Measurements from ENCODE around the gene ZDHHC24.
"Not testable (repeated sequence)": the region's sequence is repeated elsewhere in the genome, so short reads cannot be mapped to it uniquely, and the experiment has no call there.

Gene ZDHHC24

DNA sequence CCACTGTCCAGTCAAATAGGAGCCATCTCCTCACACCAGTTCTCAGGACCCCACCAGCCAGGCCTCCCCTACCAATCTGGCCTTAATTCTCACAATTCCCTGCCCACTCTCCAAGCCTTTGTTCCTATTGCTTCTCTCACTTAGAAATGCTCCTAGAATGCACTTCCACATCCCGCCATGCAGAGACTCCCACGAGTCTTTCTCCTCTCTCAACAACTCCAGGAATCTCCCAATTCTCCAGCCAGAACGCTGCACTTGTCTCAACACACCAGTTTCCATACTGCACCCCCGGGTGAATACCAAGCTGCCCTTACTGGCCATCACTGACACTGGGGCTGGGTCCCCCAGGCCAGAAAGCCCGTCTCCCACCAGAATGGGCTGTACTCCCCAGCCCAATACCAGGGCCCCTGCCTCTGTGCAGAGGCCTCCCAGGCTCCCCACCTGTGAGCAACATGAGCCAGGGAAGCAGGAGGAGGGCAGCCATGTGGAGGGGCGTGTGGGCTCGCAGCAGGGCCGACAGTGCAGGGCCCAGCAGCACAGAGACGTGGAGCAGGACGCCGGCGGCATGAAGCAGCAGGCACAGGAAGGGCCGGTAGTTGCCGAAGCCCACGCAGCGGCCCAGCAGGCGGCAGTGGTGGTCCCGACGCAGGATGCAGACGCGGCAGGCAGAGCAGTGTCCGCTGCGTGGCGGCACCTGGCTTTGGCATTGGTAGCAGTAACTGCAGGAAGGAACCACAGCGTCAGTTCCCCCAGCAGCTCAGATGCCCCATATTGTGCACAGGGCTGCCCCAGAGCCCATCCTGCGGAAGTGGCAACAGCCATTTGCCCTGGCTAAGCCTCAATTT, 2.4 kb downstream of the ZDHHC24 start:
- peak; percentile 62 for DNase-seq

- DNase-seq = no peak
These were observed 3.5 kb downstream of the ZDHHC24 start for GRCh38 chr11:66542362-66542761.

DNA sequence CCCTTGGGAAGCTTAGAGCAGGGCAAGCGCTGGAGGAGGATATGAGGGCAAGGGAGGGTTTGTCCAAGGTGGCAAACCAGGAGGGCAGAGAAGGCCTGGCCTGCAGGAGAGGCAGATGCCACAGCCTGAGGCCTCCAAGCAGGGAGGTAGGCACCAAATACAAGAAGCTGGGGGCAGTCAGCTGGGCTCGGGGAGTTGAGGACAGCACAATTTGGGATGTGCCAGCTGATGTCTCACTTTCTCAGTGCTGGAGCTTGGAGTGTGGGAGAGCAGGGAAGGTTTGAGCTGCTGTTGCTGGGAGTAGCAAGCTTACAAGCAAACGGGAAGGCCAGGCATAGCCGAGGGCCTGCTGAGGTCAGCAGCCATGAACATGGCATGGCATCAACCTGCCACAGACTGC, 4.0 kb downstream of the ZDHHC24 start:
- no peak for DNase-seq

DNA sequence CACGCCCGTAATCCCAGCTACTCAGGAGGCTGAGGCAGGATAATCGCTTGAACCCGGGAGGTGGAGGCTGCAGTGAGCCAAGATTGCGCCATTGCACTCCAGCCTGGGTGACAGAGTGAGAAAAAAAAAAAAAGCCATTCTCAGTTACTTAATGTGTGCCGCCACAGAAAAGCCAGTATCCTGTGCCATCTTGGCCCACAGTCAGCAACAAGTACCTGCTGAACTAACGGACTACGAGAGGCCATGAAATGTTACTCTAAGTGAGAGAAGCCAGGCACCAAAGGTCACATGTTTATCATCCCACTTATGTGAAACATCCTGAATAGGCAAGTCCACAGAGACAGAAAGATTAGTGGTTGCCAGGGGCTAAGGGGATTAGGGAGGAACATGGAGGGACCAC, 5.2 kb downstream of the ZDHHC24 start:
- DNase-seq = not testable (repeated sequence)

- DNase-seq = no peak
These were observed 6.0 kb downstream of the ZDHHC24 start for GRCh38 chr11:66539870-66540213.

DNA sequence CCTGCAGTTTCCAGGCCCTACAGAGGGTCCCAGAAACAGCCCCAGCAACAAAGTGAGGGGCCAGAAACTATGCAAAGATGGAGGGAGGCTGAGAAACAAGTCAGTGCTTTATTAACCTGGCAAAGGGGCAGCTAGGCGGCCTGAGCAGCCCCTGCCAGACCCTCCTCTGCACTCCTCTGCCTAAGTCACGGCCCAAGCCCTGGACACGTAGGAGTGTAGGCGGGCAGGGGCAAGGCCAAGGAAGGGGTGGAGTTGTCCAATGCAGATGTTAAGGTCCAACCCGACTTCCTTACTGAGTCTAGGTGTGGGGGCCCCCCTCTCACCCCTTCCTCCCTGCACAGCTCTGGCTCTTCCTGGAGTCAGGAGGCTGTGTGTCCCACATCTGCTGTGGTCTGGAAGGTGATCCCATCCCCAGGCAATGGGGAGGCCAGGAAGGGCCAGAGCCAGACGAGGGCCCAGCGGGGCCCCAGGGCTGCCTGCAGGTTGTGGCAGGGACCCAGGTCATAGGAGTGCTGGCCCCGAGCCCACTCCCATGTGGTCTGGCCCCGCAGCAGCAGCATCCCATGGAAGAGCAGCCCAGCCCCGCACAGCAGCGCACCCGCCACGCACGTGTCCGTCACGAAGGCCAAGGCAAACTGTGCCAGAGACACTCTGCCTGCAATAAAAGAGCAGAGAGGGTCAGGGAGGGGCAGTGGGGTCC, 6.5 kb downstream of the ZDHHC24 start:
- DNase-seq = no peak

GRCh38 chr11:66532784-66533183, 13.1 kb downstream of the ZDHHC24 start:
- DNase-seq = no peak

- DNase-seq = no peak
These were observed 14.0 kb downstream of the ZDHHC24 start for GRCh38 chr11:66531841-66532240.

GRCh38 chr11:66530927-66531709, 14.7 kb downstream of the ZDHHC24 start:
- DNase-seq = no peak

DNA sequence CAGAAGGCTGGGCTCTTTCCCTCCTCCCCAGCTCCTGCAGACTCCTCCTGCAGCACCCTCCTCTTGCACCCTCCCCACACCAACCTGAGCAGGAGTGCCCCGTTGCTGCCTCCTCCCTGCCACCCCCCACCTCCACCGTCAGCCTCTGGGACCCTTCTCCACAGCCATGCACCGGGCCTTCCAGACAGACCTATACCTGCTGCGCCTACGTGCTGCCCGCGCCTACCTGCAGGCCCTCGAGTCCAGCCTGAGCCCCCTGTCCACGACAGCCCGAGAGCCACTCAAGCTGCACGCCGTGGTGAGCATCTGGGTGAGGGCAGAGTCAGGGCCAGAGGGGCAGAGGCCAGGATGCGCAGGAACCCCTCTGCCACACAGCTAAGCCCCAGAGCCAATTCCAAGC, 16.2 kb downstream of the ZDHHC24 start:
- DNase-seq = no peak

GRCh38 chr11:66529069-66529468, 16.8 kb downstream of the ZDHHC24 start:
- DNase-seq = no peak

DNA sequence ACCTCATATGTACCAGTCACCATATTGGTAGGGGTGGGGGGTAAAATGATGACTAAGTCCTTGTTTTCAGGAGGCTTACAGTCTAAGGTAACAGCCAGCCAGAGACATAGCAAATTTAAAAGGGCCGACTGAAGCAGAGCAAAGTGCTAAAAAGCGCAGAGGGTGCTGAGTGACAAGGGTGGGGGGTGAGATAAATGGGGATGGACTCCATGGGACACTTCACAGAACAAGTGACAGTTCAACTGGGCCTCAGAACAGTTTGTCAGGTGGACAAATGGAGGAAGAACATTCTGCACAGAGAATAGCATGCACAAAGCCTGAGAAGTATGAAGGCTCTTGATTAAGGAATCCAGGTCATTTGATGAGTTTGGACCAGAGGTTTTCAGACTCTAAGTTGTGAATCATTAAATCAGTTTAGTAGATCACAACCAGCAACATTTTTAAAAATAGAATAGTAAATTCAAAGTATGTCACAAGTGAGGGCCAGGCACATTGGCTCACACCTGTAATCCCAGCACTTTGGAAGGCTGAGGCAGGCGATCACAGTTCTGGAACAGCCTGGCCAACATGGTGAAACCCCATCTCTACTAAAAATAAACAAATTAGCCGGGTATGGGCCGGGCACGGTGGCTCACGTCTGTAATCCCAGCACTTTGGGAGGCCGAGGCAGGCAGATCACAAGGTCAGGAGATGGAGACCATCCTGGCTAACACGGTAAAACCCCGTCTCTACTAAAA, 21.4 kb downstream of the ZDHHC24 start:
- DNase-seq = no peak

DNA sequence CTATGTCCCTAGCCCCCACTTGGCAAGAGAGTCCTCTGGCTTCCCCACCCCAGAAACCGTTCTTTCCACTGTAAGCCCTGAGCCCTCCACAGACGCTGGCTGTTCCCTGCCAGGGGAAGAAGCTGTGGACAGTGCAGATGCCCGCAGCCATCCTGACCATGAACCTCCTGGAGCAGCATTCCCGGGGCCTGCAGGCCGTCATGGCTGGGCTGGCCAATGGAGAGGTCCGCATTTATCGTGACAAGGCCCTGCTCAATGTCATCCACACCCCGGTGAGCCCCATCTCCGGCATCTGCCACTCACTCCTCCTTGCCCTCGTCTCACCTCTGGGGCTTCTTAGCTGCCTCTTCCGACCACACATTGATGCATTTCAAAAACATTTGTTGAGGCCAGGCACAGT, 22.2 kb downstream of the ZDHHC24 start:
- no peak for DNase-seq

- DNase-seq = no peak
These were observed 34.9 kb downstream of the ZDHHC24 start for GRCh38 chr11:66510990-66511339.

DNA sequence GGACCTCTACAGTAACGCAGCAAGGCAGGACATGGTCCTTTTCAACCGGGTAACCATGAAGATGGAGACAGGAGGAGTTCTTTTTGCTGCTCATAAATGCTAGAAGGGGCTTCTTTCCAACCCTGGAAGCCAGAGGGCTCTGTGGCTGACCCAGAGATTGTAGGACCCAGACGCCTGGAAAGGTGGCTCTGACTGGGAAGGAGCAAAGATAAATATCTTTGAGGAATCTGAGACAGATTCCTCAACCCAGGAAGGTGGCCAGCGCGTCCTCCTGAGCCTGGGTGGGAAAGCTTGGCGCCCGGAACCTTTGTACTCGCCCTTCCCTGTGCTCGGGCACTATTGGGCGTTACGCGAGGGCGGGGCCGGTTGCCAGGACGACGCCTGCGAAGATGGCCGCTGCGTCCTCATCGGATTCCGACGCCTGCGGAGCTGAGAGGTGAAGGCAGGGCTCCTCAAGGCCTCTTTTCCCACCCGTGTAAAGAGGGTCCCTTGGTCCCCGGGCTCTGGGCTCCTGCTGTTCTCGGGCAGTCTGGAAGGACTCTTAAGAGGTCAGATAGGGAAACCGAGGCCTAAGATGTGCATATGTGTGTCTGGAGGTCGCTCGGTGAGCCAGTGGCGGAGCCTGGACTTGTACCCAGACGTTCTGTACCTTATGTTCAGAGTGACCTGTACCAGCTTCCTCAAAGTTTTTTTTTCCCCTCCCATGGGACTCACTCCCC, 35.4 kb downstream of the ZDHHC24 start, which contains the start of gene BBS1:
TSS of gene BBS1 (plus strand) at position 365 of the 719 bp plus-strand sequence. CDS start at position 390, 25 bp downstream.
- peak; percentile 71 for DNase-seq

DNA sequence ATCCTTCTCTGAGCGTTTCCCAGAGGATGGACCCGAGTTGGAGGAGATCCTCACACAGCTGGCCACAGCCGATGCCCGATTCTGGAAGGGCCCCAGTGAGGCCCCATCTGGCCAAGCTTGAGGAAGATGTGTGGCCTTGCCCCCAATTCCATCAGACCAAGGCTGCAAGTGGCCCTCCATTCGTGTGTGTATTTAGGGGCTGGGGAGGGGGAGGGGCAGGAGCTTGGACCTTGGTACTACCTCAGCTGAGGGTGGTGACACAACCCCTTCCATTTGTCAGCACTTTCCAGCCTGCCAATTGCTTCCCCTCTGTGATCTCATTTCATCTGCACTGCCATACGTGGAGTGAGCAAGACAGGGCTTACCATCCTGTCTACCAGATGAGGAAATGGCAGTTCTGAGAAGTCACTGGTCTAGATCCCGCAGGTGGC, 36.7 kb downstream of the ZDHHC24 start:
- no peak for DNase-seq

DNA sequence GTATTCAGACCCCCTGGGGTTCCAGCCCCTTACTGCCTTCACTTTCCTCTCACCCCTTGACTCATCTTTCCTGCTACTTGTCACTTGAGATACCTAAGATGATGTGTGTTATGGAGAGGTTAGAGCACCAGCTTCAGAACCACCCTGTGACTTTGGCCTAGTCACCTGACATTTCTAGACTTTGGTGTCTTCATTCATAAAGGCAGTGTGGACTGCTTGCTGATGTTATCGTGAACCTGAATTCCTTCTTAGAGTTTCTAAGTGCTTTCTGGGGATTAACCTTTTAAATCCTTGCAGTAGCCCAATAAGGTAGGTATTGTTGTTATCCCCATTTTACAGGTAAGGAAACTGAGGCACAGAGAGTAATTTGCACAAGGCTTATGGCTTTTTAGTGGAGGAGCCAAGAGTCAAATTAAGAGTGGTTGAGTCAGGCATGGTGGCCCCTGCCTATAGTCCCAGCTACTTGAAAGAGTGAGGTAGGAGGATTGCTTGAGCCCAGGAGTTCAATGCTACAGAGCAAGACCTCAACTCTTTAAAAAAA, 40.5 kb downstream of the ZDHHC24 start:
- DNase-seq = no peak

- no peak for DNase-seq
These were observed 47.3 kb downstream of the ZDHHC24 start for GRCh38 chr11:66498506-66498905.

GRCh38 chr11:66497206-66497605, 48.6 kb downstream of the ZDHHC24 start:
- DNase-seq = no peak

DNA sequence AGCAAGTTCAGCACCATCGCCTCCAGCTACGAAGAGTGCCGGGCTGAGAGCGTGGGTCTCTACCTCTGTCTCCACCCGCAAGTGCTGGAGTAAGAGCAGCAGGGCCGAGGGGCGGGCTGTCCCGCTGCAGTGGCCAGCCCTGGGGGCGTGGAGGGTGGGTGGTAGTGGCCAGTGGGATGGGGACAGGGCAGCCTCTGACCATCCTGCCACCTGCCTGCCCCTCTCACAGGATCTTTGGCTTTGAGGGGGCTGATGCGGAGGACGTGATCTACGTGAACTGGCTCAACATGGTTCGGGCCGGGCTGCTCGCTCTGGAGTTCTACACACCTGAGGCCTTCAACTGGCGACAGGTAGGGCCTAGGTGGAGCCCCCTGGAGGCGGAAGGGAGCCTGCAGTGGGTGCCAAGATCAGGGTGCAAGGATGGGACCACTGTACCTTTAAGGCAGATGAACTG, 50.4 kb downstream of the ZDHHC24 start:
- DNase-seq = no peak

DNA sequence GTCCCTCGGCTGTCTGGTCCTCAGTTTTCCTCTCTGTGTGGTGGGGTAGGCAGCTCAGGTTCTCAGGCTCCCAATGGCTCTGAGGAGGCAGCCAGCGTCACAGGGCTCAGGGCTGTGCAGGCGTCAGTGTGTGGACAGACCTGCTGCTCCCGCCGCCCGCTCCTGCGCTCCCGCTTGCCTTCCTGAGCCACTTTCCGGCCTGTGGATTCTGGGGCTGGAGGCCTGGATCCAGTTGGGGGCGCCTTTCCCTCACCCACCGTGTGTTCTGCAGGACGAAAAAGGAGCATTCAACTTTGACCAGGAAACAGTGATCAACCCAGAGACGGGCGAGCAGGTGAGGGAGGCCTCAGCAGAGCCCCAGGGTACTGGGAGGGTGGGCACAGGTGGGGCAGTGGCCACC, 50.9 kb downstream of the ZDHHC24 start:
- DNase-seq = no peak

GRCh38 chr11:66494458-66494857, 51.4 kb downstream of the ZDHHC24 start:
- DNase-seq = no peak

All from CD4-positive, alpha-beta T cell treated with Interleukin-4 for 4 hours (primary cell).